Metanephros (tissue), 2 donors: ENCODE data around the gene RIPK4. TPM values are rescaled to one million over a fixed set of nuclear protein-coding genes. Genes with fewer than 3 reads are reported as not detected.

Experiments used
- small RNA-seq: library from RNA; depleted of rRNA; stranded (forward); fragments of <200 nt; gene quantifications from one replicate; pipeline ENCODE3, GENCODE V24; 2014; ENCODE audit warnings: low replicate concordance
- total RNA-seq: library from RNA; depleted of rRNA; stranded (reverse); fragments of >200 nt; gene quantifications from one replicate; pipeline ENCODE4 v1.2.3, GENCODE V29; 2014

The RIPK4 gene
- 29.6 TPM for total RNA-seq

DNA sequence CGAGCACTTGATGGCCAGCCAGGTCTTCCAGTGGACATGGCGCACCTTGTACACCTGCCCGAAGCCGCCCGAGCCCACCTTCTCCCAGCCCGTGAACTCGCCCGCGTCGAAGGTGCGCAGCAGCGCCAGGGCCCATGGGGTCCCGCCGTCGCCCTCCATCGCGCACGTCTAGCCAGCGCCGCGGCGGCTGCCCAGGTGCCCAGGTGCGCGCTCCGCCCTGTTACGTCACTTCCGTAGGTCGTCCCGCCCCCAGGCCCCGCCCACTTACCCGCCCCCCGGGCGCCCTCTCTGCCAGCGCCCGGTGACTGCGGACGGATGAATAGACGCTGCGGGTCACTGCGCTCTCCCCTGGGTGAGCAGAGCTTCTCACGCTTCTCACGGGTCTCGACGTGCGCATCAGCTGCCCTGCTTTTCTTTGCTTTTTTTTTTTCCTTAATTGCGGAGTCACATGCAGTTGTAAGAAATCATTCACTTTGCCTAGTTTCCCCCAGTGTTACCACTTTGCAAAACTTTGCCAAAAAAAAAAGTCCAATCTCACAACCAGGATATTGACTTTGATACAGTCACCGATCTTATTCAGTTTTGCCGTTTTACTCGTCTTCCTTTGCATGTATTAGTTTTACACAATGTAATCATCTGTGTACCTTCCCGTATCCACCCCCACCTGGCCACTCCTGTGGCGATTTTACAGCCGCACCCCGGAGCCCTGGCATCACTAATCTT, at the start of gene RIPK4:
TSS of gene RIPK4 (minus strand) at position 170 of the 723 bp plus-strand sequence. CDS start at position 159, 11 bp downstream.

Small RNA genes within 50 kb of the gene (small RNA-seq; reads per million reads assigned to genes)
- gene MIR6814 = not detected

Other genes with a start within 250 kb of the RIPK4 start
- 8.1 TPM for gene PRDM15, start 112.3 kb upstream of the RIPK4 start, total RNA-seq
- gene C2CD2, start 187.0 kb upstream of the RIPK4 start, total RNA-seq = 21.8 TPM
- gene ZBTB21, start 243.3 kb upstream of the RIPK4 start, total RNA-seq = 11.9 TPM